Duodenal mucosa (tissue), 2 donors: ENCODE results near the gene LRP2BP.

Source experiments
- H3K27ac ChIP-seq: one replicate; pipeline ENCODE4 v1.7.0; 2013; ENCODE audit warnings: low read depth, low read length
- H3K27me3 ChIP-seq, 2 donors: one replicate each; pipeline ENCODE4 v1.7.0; 2013; ENCODE audit warnings: low read length in 2 of 2, control low read depth in 1 of 2; ENCODE audit not compliant: insufficient read depth in 2 of 2, control insufficient read depth in 1 of 2
- H3K36me3 ChIP-seq, 2 donors: one replicate each; pipeline ENCODE4 v1.7.0; 2013; ENCODE audit warnings: low read length in 2 of 2, control low read depth in 1 of 2; ENCODE audit not compliant: insufficient read depth in 2 of 2, control insufficient read depth in 1 of 2
- H3K4me1 ChIP-seq, 2 donors: one replicate each; pipeline ENCODE4 v1.7.0; 2013; ENCODE audit warnings: low read length in 2 of 2, control low read depth in 1 of 2; ENCODE audit not compliant: insufficient read depth in 2 of 2, control insufficient read depth in 1 of 2
- H3K4me3 ChIP-seq, 2 donors: one replicate each; pipeline ENCODE4 v1.7.0; 2013; ENCODE audit warnings: low read length in 2 of 2, low read depth in 1 of 2
- H3K9ac ChIP-seq, 2 donors: one replicate each; pipeline ENCODE4 v1.7.0; 2013; ENCODE audit warnings: low read length in 2 of 2, low read depth in 1 of 2
- H3K9me3 ChIP-seq, 2 donors: one replicate each; pipeline ENCODE4 v1.7.0; 2013; ENCODE audit warnings: low read length in 2 of 2, control low read depth in 1 of 2; ENCODE audit not compliant: control insufficient read depth in 1 of 2

LRP2BP gene

GRCh38 chr4:185421366-185422124, 25.8 kb upstream of the LRP2BP start:
- peaks cover 17 to 19% of the 10 kb centered on the region in 2 donors for H3K4me1 ChIP-seq
- H3K36me3 ChIP-seq, result peaks cover 1 to 10% of the 10 kb centered on the region in 2 donors
- no peaks in the 10 kb centered on the region for H3K9me3 ChIP-seq
- no peak overlapping the region for H3K9ac ChIP-seq
- no peak overlapping the region for H3K27ac ChIP-seq
- no peaks in the 10 kb centered on the region for H3K27me3 ChIP-seq
- no peak overlapping the region for H3K4me3 ChIP-seq

- Histone ChIP-seq H3K9ac (no peak overlapping the region), H3K4me3 (no peak overlapping the region), H3K36me3 (peaks cover 14 to 39% of the 10 kb centered on the region in 2 donors), H3K4me1 (no peaks in the 10 kb centered on the region), H3K9me3 (no peaks in the 10 kb centered on the region), H3K27me3 (no peaks in the 10 kb centered on the region), H3K27ac (no peak overlapping the region)
These were observed 21.2 kb upstream of the LRP2BP start for GRCh38 chr4:185416955-185417354.

- Histone ChIP-seq H3K9me3 (no peaks in the 10 kb centered on the region), H3K27ac (no peak overlapping the region), H3K36me3 (peaks cover 23 to 61% of the 10 kb centered on the region in 2 donors), H3K4me3 (no peak overlapping the region), H3K27me3 (no peaks in the 10 kb centered on the region), H3K4me1 (no peaks in the 10 kb centered on the region), H3K9ac (no peak overlapping the region)
These were observed 16.7 kb upstream of the LRP2BP start for GRCh38 chr4:185412412-185412811.

GRCh38 chr4:185411849-185412248, 16.1 kb upstream of the LRP2BP start:
- H3K27me3 ChIP-seq, result no peaks in the 10 kb centered on the region
- H3K36me3 ChIP-seq, result peaks cover 23 to 55% of the 10 kb centered on the region in 2 donors
- no peaks in the 10 kb centered on the region for H3K4me1 ChIP-seq
- H3K9me3 ChIP-seq, result no peaks in the 10 kb centered on the region
- no peak overlapping the region for H3K27ac ChIP-seq
- no peak overlapping the region for H3K9ac ChIP-seq
- no peak overlapping the region for H3K4me3 ChIP-seq

- Histone ChIP-seq H3K27ac (no peak overlapping the region), H3K36me3 (peaks cover 16 to 53% of the 10 kb centered on the region in 2 donors), H3K27me3 (no peaks in the 10 kb centered on the region), H3K9ac (no peak overlapping the region), H3K4me1 (no peaks in the 10 kb centered on the region), H3K4me3 (no peak overlapping the region), H3K9me3 (no peaks in the 10 kb centered on the region)
These were observed 12.7 kb upstream of the LRP2BP start for GRCh38 chr4:185408432-185408831.

- H3K9me3 ChIP-seq, result no peaks in the 10 kb centered on the region
- H3K4me3 ChIP-seq, result no peak overlapping the region
- no peak overlapping the region for H3K27ac ChIP-seq
- no peaks in the 10 kb centered on the region for H3K4me1 ChIP-seq
- no peak overlapping the region for H3K9ac ChIP-seq
- peaks cover 17 to 47% of the 10 kb centered on the region in 2 donors for H3K36me3 ChIP-seq
- H3K27me3 ChIP-seq, result no peaks in the 10 kb centered on the region
These were observed 9.7 kb upstream of the LRP2BP start for GRCh38 chr4:185405296-185405999.

GRCh38 chr4:185404031-185404430, 8.3 kb upstream of the LRP2BP start:
- no peak overlapping the region for H3K27ac ChIP-seq
- H3K36me3 ChIP-seq, result peaks cover 17 to 41% of the 10 kb centered on the region in 2 donors
- H3K9ac ChIP-seq, result no peak overlapping the region
- H3K4me3 ChIP-seq, result no peak overlapping the region
- no peaks in the 10 kb centered on the region for H3K4me1 ChIP-seq
- no peaks in the 10 kb centered on the region for H3K27me3 ChIP-seq
- no peaks in the 10 kb centered on the region for H3K9me3 ChIP-seq

GRCh38 chr4:185399466-185399865, 3.7 kb upstream of the LRP2BP start:
- H3K36me3 ChIP-seq, result peaks cover 14% of the 10 kb centered on the region in 2 donors
- no peak overlapping the region for H3K27ac ChIP-seq
- peak overlapping the region in 1 of 2 donors; percentile 9 for H3K4me3 ChIP-seq
- peaks cover 13 to 14% of the 10 kb centered on the region in 2 donors for H3K4me1 ChIP-seq
- H3K27me3 ChIP-seq, result no peaks in the 10 kb centered on the region
- no peak overlapping the region for H3K9ac ChIP-seq
- H3K9me3 ChIP-seq, result no peaks in the 10 kb centered on the region

GRCh38 chr4:185398618-185399017, 2.9 kb upstream of the LRP2BP start:
- H3K27ac ChIP-seq, result no peak overlapping the region
- H3K9ac ChIP-seq, result no peak overlapping the region
- peak overlapping the region in 1 of 2 donors; percentile 19 for H3K4me3 ChIP-seq
- H3K4me1 ChIP-seq, result peaks cover 13 to 15% of the 10 kb centered on the region in 2 donors
- H3K9me3 ChIP-seq, result no peaks in the 10 kb centered on the region
- peaks cover 14% of the 10 kb centered on the region in 2 donors for H3K36me3 ChIP-seq
- H3K27me3 ChIP-seq, result no peaks in the 10 kb centered on the region

GRCh38 chr4:185396724-185397385, 1.1 kb upstream of the LRP2BP start, which contains the start of gene ANKRD37:
Gene ANKRD37 (plus strand): TSS chr4:185396841. CDS start chr4:185396924, 83 bp downstream.
- peak within 1 kb of the TSS; percentile 100 for H3K27ac ChIP-seq
- peaks cover 13 to 15% of the 10 kb centered on the region in 2 donors for H3K4me1 ChIP-seq
- H3K9me3 ChIP-seq, result no peaks in the 10 kb centered on the region

More at GRCh38 chr4:185396724-185397385, 1.1 kb upstream of the LRP2BP start, which contains the start of gene ANKRD37:
- H3K9ac ChIP-seq, result peak within 1 kb of the TSS; percentile 88 to 95
- no peaks in the 10 kb centered on the region for H3K27me3 ChIP-seq
- peaks cover 6 to 10% of the 10 kb centered on the region in 2 donors for H3K36me3 ChIP-seq
- H3K4me3 ChIP-seq, result peak within 1 kb of the TSS; percentile 86 to 92
